DOHH2 (cell line): ENCODE measurements around the gene LENG1.

Source experiments
- H3F3A ChIP-seq: fragments of 200-600 bp; sonication (generic), shearing (Covaris generic); 2 replicates; pipeline ENCODE4 v1.6.0; 2016; ENCODE audit warnings: antibody characterized with exemption, mild to moderate bottlenecking; ENCODE audit not compliant: control insufficient read depth, insufficient read depth
- H3K27ac ChIP-seq: fragments of 200-600 bp; sonication (generic); 2 replicates; pipeline ENCODE4 v1.5.1; 2014; ENCODE audit warnings: low read depth, mild to moderate bottlenecking, low read length, moderate library complexity
- H3K27me3 ChIP-seq: fragments of 200-600 bp; sonication (generic); 2 replicates; pipeline ENCODE4 v1.6.1; 2014; ENCODE audit warnings: mild to moderate bottlenecking, low read length, mixed read lengths; ENCODE audit not compliant: control insufficient read depth
- H3K36me3 ChIP-seq: fragments of 200-600 bp; sonication (generic); 2 replicates; pipeline ENCODE4 v1.6.1; 2014; ENCODE audit warnings: mild to moderate bottlenecking, low read length, moderate library complexity, mixed read lengths; ENCODE audit not compliant: control insufficient read depth
- H3K4me1 ChIP-seq: fragments of 200-600 bp; sonication (generic); 2 replicates; pipeline ENCODE4 v1.6.1; 2014; ENCODE audit warnings: mild to moderate bottlenecking, low read length, mixed read lengths; ENCODE audit not compliant: control insufficient read depth
- H3K4me2 ChIP-seq: fragments of 200-600 bp; sonication (generic); 2 replicates; pipeline ENCODE4 v1.6.0; 2014; ENCODE audit warnings: mild to moderate bottlenecking, low read length, moderate library complexity
- H3K4me3 ChIP-seq: fragments of 200-600 bp; sonication (generic); 2 replicates; pipeline ENCODE4 v1.5.1; 2014; ENCODE audit warnings: mild to moderate bottlenecking, low read length, mixed read lengths
- H3K79me2 ChIP-seq: fragments of 200-600 bp; sonication (generic); 2 replicates; pipeline ENCODE4 v1.6.1; 2014; ENCODE audit warnings: mild to moderate bottlenecking, low read length, mixed read lengths; ENCODE audit not compliant: control insufficient read depth
- H3K9me2 ChIP-seq: fragments of 200-600 bp; sonication (generic); replicated peaks from 2 replicates; pipeline ENCODE4 v1.6.1; 2014; ENCODE audit warnings: mild to moderate bottlenecking, low read length, mixed read lengths; ENCODE audit not compliant: control insufficient read depth
- H3K9me3 ChIP-seq: fragments of 200-600 bp; sonication (generic); 2 replicates; pipeline ENCODE4 v1.6.1; 2014; ENCODE audit warnings: antibody characterized with exemption, low read length, mixed read lengths; ENCODE audit not compliant: control insufficient read depth, insufficient read depth
- H4K20me1 ChIP-seq: fragments of 200-600 bp; sonication (generic); 2 replicates; pipeline ENCODE4 v1.6.0; 2014; ENCODE audit warnings: low read depth, mild to moderate bottlenecking, antibody characterized with exemption, low read length, moderate library complexity; ENCODE audit not compliant: control insufficient read depth, insufficient read depth
- EZH2phosphoT487 ChIP-seq: fragments of 200-600 bp; sonication (generic); IDR thresholded peaks from 2 replicates; pipeline ENCODE4 v1.6.1; 2017; ENCODE audit warnings: borderline replicate concordance, mild to moderate bottlenecking, antibody characterized with exemption, low read length, moderate library complexity, mixed read lengths
- TF ChIP-seq, protein P1 (sequence below): fragments of 200-600 bp; sonication (generic); IDR thresholded peaks from one replicate; pipeline ENCODE4 v1.5.1; 2014; ENCODE audit warnings: antibody characterized with exemption, mild to moderate bottlenecking, low read depth, low read length; ENCODE audit not compliant: poor library complexity, severe bottlenecking

Gene LENG1

DNA sequence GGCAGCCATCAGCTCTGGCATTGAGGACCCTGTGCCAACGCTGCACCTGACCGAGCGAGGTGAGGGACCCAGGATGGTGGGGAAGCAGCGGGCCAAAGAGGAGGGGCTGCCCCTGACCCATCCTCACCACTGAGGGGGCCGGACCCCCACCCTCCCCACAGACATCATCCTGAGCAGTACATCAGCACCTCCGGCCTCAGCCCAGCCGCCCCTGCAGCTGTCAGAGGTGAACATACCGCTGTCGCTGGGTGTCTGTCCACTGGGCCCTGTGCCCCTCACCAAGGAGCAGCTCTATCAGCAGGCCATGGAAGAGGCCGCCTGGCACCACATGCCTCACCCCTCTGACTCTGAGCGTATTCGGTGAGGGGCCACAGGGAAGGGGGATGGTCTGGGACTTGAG, 7.3 kb downstream of the LENG1 start:
- no peaks in the 10 kb centered on the region for H3K4me1 ChIP-seq
- H3K27ac ChIP-seq = no peak overlapping the region
- no peaks in the 10 kb centered on the region; the same call in 1 of the 2 replicates for H3F3A ChIP-seq
- no peaks in the 10 kb centered on the region for H3K9me3 ChIP-seq
- no peak for TF ChIP-seq EZH2phosphoT487
- TF ChIP-seq, protein P1, sequence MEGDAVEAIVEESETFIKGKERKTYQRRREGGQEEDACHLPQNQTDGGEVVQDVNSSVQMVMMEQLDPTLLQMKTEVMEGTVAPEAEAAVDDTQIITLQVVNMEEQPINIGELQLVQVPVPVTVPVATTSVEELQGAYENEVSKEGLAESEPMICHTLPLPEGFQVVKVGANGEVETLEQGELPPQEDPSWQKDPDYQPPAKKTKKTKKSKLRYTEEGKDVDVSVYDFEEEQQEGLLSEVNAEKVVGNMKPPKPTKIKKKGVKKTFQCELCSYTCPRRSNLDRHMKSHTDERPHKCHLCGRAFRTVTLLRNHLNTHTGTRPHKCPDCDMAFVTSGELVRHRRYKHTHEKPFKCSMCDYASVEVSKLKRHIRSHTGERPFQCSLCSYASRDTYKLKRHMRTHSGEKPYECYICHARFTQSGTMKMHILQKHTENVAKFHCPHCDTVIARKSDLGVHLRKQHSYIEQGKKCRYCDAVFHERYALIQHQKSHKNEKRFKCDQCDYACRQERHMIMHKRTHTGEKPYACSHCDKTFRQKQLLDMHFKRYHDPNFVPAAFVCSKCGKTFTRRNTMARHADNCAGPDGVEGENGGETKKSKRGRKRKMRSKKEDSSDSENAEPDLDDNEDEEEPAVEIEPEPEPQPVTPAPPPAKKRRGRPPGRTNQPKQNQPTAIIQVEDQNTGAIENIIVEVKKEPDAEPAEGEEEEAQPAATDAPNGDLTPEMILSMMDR = no peak
- H3K79me2 ChIP-seq = no peaks in the 10 kb centered on the region
- no peaks in the 10 kb centered on the region; the same call in 1 of the 2 replicates for H4K20me1 ChIP-seq
- H3K4me3 ChIP-seq = no peak overlapping the region
- H3K9me2 ChIP-seq = no peaks in the 10 kb centered on the region
- H3K27me3 ChIP-seq = no peaks in the 10 kb centered on the region
- H3K4me2 ChIP-seq = no peak overlapping the region
- peaks cover 94% of the 10 kb centered on the region for H3K36me3 ChIP-seq

DNA sequence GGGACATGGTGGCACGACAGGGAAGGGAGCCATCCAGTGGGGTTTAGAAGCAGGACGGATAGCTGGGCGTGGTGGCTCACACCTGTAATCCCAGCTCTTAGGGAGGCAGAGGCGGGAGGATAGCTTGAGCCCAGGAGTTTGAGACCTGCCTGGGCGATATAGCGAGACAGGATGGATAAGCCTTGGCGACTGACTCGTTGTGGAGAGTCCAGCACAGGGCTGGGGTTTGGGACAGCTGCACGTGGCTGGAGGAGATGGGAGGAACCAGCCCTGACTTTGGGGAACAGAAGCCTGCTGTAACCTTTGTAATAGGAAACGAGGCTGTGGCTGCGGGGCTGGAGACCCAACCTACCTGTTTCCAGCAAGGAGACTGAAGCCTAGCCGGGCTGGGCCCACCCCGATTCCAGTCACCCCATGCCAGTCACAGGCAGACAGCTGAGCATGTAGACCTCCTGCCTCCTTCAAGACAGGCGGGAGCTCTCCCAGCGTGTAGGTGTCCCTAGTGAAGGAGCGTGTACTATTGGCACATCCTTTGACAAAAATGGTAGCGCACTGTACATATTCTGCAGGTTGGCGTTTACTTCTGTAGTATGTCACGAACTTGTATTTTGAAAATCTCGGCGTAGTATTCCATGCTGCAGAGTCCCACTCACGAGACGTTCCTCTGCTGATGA, 8.0 kb downstream of the LENG1 start:
- Histone ChIP-seq H3K79me2 (no peaks in the 10 kb centered on the region), H3K9me3 (no peaks in the 10 kb centered on the region), H3K27me3 (no peaks in the 10 kb centered on the region), H3F3A (no peaks in the 10 kb centered on the region; the same call in 1 of the 2 replicates), H4K20me1 (no peaks in the 10 kb centered on the region; the same call in 1 of the 2 replicates), H3K4me3 (no peak overlapping the region), H3K36me3 (peaks cover 95% of the 10 kb centered on the region), H3K9me2 (no peaks in the 10 kb centered on the region), H3K27ac (no peak overlapping the region), H3K4me2 (no peak overlapping the region), H3K4me1 (no peaks in the 10 kb centered on the region)
- TF ChIP-seq, protein P1 = no peak
- TF ChIP-seq EZH2phosphoT487 = no peak

DNA sequence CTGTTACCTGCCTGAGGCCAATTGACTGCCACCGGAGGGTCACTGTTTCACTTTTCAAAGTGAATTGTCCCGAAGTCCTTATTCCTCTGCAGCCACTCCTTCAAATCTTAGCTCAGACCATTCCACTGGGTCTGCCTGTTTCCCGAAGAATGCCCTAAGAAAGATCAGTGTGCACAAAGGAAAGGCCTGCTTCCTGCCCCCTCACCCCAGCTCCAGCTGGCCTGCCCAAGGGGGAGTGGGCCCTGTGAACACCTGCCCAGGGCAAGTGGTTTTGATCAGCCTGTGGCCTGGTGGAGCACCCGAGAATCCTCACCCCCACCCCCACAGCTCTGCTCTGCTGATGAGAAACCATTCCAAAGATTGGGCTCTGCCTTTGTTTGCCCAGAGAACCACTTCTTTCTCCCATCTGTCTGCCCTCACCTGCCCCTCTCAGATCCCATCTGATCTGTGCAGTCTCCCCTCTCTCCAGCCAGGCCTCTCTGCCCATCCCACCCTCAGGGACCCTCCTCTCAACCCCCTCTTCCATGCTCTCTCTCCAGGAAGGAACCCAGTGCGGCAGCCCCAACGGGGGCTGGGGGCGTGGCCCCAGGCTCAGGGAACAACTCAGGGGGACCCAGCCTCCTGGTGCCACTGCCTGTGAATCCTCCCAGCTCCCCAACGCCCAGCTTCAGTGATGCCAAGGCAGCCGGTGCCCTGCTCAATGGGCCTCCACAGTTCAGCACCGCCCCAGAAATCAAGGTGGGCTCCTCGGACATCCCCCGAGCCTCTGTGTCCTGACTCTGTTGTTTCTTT, 10.3 kb downstream of the LENG1 start:
- TF ChIP-seq, protein P1 = no peak
- TF ChIP-seq EZH2phosphoT487 = no peak
- Histone ChIP-seq H3K27ac (no peak overlapping the region), H4K20me1 (no peaks in the 10 kb centered on the region; the same call in 1 of the 2 replicates), H3K4me1 (no peaks in the 10 kb centered on the region), H3K79me2 (no peaks in the 10 kb centered on the region), H3K36me3 (peaks cover 96% of the 10 kb centered on the region), H3K9me3 (no peaks in the 10 kb centered on the region), H3K4me2 (no peak overlapping the region), H3K9me2 (no peaks in the 10 kb centered on the region), H3K4me3 (no peak overlapping the region), H3F3A (no peaks in the 10 kb centered on the region; the same call in 1 of the 2 replicates), H3K27me3 (no peaks in the 10 kb centered on the region)
